GM12892 (cell line): ENCODE results near the gene MRPL19.

Source experiments
- DNase-seq: peaks from one replicate; pipeline ENCODE4 v3.0.0; 2011; ENCODE audit not compliant: insufficient read length
- FAIRE-seq: peaks from 2 replicates; lab custom pipeline; 2011; peaks lifted over from hg19 to GRCh38; lab: Jason Lieb, UNC
- POLR2A ChIP-seq: IDR thresholded peaks from 2 replicates; pipeline ENCODE4 v1.6.1; 2011; ENCODE audit warnings: low read depth, low read length, control low read depth
- POLR2AphosphoS5 ChIP-seq: IDR thresholded peaks from 2 replicates; pipeline ENCODE4 v1.6.1; 2011; ENCODE audit warnings: low read depth, low read length, control low read depth
- TAF1 ChIP-seq: IDR thresholded peaks from 2 replicates; pipeline ENCODE4 v1.6.1; 2011; ENCODE audit warnings: low read depth, mild to moderate bottlenecking, control low read depth, low read length, borderline replicate concordance

The MRPL19 gene

GRCh38 chr2:75607988-75608683 lies 38.4 kb upstream of the MRPL19 start:
- DNase-seq = no peak
- TF ChIP-seq POLR2AphosphoS5 = no peak
- no peak for TF ChIP-seq POLR2A
- TF ChIP-seq TAF1 = no peak
- FAIRE-seq = no peak

- no peak for FAIRE-seq
- no peak for TF ChIP-seq POLR2A
- no peak for TF ChIP-seq TAF1
- TF ChIP-seq POLR2AphosphoS5 = no peak
- DNase-seq = peak; percentile 61
Measured at GRCh38 chr2:75608684-75609333, 37.8 kb upstream of the MRPL19 start.

GRCh38 chr2:75609334-75609689 lies 37.3 kb upstream of the MRPL19 start:
- DNase-seq (no peak), FAIRE-seq (no peak)
- TF ChIP-seq POLR2A (no peak), TAF1 (no peak), POLR2AphosphoS5 (no peak)

- FAIRE-seq (no peak), DNase-seq (no peak)
- TF ChIP-seq POLR2A (no peak), TAF1 (no peak), POLR2AphosphoS5 (no peak)
Measured at GRCh38 chr2:75609937-75610508, 36.6 kb upstream of the MRPL19 start.

- DNase-seq (no peak), FAIRE-seq (no peak)
- no peak for TF ChIP-seq TAF1
- no peak for TF ChIP-seq POLR2A
- no peak for TF ChIP-seq POLR2AphosphoS5
Measured at GRCh38 chr2:75610671-75611070, 35.9 kb upstream of the MRPL19 start.

GRCh38 chr2:75612108-75612861 lies 34.3 kb upstream of the MRPL19 start:
- FAIRE-seq (no peak), DNase-seq (no peak)
- TF ChIP-seq TAF1 = no peak
- no peak for TF ChIP-seq POLR2A
- TF ChIP-seq POLR2AphosphoS5 = no peak

GRCh38 chr2:75612862-75613243 lies 33.7 kb upstream of the MRPL19 start:
- no peak for DNase-seq
- no peak for FAIRE-seq
- TF ChIP-seq POLR2AphosphoS5 (no peak), TAF1 (no peak), POLR2A (no peak)

GRCh38 chr2:75614162-75614651 lies 32.4 kb upstream of the MRPL19 start:
- no peak for TF ChIP-seq POLR2AphosphoS5
- FAIRE-seq (no peak), DNase-seq (no peak)

GRCh38 chr2:75616406-75616805 lies 30.2 kb upstream of the MRPL19 start:
- FAIRE-seq = no peak
- DNase-seq = no peak
- TF ChIP-seq POLR2A (no peak), TAF1 (no peak), POLR2AphosphoS5 (no peak)

- no peak for FAIRE-seq
- TF ChIP-seq POLR2A = no peak
- no peak for TF ChIP-seq TAF1
- no peak for TF ChIP-seq POLR2AphosphoS5
- DNase-seq = no peak
Measured at GRCh38 chr2:75616933-75617332, 29.6 kb upstream of the MRPL19 start.

GRCh38 chr2:75619956-75620740 lies 26.4 kb upstream of the MRPL19 start:
- DNase-seq = no peak
- FAIRE-seq = no peak
- TF ChIP-seq TAF1 (no peak), POLR2AphosphoS5 (no peak), POLR2A (no peak)
